OCI-LY1 (cell line): ENCODE measurements around the gene CYP2W1.

Experiments used
- CTCF ChIP-seq: fragments of 200-600 bp; sonication (generic), shearing (Covaris generic); IDR thresholded peaks from 2 replicates; pipeline ENCODE4 v1.5.1; 2017; ENCODE audit warnings: mild to moderate bottlenecking, antibody characterized with exemption, low read length, moderate library complexity, mixed read lengths
- EZH2 ChIP-seq: fragments of 200-600 bp; sonication (generic), shearing (Covaris generic); IDR thresholded peaks from 2 replicates; pipeline ENCODE4 v1.8.0; 2017; ENCODE audit warnings: borderline replicate concordance, mixed run types, mild to moderate bottlenecking, antibody characterized with exemption, low read length, moderate library complexity, mixed read lengths

- TF ChIP-seq CTCF (no peak), EZH2 (no peak)
Measured at GRCh38 chr7:1033546-1034145, 50.7 kb downstream of the CYP2W1 start.
